ENCODE data around the gene USP37.

DNA sequence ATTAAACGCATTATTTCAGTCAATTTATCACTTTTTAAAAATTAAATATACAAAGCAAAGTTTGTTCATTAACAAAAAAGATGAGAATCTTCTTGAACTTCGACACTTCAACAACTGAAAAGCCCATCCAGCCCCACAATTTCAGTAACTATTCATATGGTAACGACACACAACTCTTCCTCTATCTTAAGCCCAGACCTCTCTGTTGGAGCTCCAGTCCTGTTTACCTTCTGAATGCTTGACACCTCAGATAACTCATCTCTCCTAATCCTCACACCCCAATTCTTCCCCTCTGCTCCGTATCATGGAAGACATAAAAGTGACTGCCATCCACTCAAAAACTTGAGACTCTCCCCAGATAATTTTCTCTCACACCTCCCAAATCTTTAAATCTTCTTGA is 12.6 kb downstream of the USP37 start:
- TF ChIP-seq, protein P1, sequence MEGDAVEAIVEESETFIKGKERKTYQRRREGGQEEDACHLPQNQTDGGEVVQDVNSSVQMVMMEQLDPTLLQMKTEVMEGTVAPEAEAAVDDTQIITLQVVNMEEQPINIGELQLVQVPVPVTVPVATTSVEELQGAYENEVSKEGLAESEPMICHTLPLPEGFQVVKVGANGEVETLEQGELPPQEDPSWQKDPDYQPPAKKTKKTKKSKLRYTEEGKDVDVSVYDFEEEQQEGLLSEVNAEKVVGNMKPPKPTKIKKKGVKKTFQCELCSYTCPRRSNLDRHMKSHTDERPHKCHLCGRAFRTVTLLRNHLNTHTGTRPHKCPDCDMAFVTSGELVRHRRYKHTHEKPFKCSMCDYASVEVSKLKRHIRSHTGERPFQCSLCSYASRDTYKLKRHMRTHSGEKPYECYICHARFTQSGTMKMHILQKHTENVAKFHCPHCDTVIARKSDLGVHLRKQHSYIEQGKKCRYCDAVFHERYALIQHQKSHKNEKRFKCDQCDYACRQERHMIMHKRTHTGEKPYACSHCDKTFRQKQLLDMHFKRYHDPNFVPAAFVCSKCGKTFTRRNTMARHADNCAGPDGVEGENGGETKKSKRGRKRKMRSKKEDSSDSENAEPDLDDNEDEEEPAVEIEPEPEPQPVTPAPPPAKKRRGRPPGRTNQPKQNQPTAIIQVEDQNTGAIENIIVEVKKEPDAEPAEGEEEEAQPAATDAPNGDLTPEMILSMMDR (IDR thresholded peaks at IDR 0.05), result no peak
- no peak for TF ChIP-seq POLR2A (IDR thresholded peaks at IDR 0.05)

All from lower leg skin (tissue), 3 donors.